Occipital lobe (tissue), 2 donors: ENCODE data around the gene CNN1. TPM values are rescaled to one million over a fixed set of nuclear protein-coding genes. Genes with fewer than 3 reads are reported as not detected.

ENCODE experiments used
- DNase-seq: peaks from one replicate; lab custom pipeline; 2025; lab: John Stamatoyannopoulos, UW
- total RNA-seq: library from RNA; depleted of rRNA; stranded (reverse); fragments of >200 nt; gene quantifications from one replicate; pipeline ENCODE4 v1.2.3, GENCODE V29; 2014

The CNN1 gene
- total RNA-seq = not detected

DNA sequence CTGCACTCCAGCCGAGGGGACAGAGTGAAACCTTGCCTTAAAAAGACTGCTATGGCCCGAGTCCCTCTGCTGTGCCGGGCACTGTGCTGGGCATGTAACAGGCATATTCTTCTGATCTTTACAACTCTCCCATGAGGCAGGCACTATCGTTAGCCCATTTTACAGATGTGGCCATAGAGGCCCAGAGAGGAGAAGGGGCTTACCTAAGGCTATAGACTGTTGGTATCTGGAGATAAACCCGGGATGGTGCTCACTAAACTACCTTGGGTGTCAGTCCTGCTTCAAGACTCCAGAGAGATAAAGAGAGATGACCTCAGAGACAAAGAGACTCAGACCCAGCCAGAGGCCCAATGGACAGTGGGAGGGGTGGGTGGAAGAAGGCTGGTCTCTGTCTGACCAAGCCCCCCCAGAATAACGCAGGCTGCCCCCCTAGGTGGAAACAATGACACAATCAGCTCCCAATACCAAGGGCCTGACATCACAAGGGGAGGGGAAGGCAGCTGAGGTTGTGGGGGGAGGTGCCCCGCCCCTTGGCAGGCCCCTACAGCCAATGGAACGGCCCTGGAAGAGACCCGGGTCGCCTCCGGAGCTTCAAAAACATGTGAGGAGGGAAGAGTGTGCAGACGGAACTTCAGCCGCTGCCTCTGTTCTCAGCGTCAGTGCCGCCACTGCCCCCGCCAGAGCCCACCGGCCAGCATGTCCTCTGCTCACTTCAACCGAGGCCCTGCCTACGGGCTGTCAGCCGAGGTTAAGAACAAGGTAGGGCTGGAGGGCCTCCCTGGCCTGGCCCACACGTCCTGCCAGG is at the start of gene CNN1:
CNN1 (plus strand) TSS at position 620 of the 805 bp plus-strand sequence; CDS start at position 697, 77 bp downstream.
- DNase-seq = no peak

DNA sequence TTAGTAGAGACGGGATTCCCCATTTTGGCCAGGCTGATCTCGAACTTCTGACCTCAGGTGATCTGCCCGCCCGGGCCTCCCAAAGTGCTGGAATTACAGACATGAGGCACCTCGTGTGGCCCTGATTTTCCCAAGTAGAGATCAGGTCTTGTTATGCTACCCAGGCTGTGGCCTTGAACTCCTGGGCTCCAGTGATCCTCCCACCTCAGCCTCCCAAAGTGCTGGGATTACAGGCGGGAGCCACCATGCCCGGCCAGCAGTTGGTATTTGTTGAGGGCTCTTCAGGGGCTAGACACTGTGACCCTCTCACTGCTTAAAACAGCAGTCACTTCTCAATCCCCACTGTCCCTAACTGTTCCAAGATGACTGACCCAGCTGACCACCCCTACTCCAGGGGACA is 49.3 kb upstream of the CNN1 start:
- DNase-seq = no peak

DNA sequence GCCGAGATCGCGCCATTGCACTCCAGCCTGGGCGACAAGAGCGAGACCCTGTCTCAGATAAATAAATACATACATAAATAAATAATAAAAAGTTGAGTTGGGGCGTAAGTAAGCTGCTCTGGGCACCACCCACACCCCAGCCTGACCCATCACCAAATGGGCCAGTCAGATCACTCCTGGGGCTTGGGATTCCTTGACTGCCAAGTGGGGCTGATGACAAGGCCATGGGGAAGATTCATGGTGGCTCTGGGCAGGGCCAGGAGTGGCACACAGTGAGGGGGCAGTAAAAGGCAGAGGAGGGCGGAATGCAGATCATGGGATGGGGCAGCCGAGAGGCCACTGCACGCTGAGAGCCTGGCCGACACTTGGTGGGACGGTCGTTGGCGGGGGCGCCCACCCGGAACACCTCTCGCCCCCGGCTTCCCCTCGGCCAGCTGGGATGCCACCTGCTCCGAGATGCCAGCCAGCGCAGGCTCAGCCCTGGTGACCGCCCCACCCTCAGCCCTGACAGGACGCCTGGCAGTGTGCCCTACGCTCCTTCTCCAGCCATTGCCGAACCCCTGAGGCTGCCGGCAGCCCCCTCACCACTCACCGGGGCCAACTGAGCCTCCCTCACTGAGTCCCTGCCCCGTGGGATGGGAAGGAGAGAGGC is 43.9 kb upstream of the CNN1 start:
- no peak for DNase-seq

DNA sequence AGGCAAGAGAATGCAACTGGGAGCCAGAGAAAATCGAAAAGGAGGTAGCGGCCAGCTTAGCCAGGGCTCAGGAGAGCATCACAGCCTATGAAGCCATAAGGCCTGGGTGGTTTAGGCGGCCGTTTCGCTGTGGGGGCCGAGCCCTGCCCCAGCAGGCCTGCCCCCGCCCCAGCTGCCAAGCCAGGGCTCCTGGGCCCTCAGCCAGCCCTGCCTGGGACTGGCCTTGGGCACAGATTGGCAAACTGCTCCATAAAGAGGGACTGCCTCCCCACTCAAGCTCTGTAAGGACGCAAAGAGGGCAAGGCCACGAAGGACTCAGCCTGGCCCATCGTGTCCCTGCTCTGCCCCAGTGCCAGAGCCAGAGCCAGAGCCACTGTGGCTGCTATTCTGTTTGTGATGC is 43.2 kb upstream of the CNN1 start:
- no peak for DNase-seq

DNA sequence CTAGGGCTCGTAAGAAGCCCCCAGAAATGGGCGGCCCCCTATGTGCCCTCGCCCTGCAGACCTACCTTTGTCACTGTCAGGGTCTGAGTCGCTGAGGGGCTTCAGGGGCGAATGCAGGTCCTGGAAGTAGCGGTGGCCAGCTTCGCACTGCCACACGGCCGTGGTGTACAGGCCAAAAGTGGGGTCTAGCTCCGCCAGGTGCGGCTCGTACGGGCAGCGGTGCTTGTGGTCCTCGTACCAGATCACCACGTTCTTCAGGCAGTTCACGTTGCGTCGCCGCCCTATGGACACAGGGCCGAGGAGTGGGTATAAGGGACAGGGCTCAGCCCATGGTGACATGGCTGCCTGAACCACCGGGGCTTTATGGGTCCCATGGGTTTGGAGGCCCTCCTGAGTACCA is 42.8 kb upstream of the CNN1 start:
- DNase-seq = no peak

DNA sequence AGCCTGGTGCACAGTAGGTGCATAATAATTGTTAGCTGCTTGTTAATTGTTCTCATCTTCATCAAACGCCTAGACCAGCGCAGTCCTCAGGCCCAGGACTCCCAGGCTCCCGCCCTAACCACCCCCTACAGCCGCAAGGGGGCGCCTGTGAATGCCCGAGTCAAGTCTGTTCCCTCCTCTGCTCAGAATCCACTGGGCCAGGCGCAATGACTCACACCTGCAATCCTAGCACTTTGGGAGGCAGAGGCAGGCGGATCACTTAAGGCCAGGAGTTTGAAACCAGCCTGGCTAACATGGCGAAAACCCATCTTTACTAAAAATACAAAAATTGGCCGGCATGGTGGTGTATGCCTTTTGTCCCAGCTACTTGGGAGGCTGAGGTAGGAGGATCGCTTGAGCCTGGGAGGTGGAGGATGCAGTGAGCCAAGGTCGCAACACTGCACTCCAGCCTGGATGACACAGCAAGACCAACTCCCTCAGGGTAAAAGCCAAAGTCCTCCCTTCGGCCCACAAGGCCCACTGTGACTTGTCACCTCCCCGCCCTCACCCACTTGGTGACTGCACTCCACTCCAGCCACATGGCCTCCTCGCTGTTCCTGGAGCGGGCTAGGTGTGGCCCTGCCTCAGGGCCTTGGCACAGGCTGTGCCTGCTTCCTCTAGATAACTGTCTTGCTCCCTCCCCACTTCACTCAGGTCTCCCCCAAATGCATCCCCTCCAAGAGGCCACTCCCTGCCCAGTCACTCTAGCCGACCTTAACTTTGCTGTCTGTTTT is 42.1 kb upstream of the CNN1 start:
- peak; percentile 22 for DNase-seq

DNA sequence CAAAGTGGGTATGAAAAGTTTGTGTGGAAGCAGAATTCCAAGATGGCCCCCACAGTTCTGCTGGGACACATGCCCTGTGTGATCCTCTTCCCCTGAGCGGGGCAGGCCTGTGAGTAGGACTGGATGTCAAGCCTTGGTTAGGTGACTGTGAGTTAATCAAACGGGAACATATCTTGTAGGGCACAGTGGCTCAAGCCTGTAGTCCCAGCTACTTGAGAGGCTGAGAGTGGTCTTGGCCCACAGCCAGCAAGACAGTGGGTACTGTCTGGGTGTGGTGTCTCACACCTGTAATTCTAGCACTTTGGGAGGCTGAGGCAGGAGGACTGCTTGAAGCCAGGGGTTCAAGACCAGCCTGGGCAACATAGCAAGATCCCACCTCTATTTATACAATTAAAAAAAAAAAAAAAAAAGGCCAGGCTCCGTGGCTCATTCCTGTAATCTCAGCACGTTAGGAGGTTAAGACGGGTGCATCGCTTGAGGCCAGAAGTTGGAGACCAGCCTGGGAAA is 39.4 kb upstream of the CNN1 start:
- no peak for DNase-seq

DNA sequence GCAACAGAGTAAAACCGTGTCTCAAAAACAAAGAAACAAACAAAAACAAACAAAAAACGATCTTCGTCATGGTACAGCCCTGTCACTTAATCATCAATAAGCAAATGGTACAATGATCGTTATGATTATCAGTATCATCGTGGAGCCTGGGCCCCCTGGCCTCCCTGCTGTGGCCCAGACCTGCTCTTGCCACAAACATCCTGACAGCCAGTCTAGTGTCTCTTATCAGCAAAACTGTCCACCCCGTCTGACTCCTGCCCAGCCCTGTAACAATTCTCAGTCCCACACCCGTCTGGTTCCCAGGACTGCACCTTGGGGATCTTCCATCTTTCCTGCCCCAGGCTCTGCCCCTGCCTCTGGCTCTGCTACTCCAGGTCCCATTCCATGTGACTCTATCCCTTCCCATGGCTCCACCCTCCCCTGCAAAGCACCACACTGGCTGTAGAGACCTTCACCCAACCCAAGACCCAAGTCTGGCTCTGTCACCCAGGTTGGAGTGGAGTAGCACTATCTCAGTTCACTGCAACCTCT is 38.7 kb upstream of the CNN1 start:
- DNase-seq = no peak

DNA sequence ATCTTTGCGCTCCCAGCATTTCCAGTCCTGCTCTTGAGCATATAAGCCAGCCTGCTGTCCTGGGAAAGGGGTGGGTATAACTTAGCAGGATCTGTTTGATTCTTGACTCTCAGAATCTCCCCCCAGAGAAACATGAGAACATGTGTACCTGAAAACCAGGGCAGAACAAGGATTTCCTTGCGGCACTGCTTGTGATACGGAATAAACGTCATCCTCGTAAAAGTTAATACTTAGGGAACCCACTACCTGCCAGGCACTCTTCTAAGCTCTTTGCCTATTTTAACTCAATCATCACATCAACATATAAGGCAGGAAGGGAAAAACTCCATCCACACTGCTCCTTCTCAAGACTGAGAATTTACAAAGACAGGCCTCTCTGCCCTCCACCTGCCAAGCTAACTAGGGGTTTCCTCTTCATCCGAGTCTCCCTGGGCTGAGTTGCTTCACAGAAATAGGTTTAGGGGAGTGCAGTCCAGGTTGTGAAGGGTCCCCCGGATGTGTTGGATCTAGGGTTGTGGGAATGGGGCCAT is 34.1 kb upstream of the CNN1 start:
- no peak for DNase-seq

DNA sequence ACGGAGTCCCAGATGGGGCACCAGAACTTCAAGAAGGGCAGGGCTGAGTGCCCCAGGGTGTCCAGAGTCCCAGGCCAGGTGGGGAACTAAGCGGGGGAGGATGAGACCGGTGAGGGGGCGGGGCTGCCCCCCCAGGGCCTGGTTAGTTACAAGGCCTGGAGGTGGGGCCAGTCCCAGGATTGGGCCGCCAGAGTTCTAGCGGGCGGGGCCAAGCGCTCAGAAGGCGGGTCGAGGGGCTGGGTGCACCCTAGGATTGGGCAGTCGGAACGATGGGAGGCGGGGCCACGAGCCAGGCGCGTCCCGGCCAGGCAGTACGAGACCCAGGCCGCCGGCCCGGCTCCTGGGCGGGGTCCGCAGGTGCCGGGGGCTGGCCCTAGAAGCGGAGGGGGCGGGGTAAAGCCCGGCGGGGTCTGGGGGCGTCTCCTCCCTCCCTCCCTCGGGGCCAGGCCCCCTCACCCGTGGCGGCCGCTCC is 33.6 kb upstream of the CNN1 start:
- peak; percentile 93 for DNase-seq

DNA sequence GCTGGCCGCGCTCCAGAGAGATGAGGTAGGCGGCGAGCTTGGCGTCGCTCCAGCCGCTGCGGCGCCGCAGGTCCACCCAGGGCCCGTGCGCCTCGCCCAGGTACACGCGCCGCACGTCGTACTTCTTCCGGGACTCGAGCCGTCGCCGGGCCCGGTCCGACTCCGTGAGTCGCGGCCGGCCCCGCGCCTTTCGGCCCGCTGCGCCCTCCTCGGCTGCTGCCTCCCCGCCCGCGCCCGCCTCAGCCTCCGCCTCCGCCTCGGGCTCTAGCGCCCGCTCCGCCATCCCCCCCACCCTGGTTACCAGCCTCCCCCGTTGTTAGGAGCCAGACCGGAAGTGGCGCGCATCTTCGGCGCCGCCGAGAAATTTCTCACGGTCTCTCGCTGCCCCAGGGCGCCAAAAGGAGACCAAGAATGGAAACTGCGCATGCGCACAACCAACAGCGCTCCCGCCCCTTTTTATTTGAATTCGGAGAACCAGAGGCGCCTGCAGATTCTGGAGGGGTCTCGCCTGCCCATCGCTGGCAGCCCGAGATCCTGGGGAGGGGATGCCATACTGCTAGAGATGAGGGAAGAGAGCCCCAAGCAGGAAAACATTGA is 33.0 kb upstream of the CNN1 start, which contains the start of gene ZNF653:
ZNF653 (minus strand) TSS at position 336 of the 597 bp plus-strand sequence; CDS start at position 283, 53 bp downstream.
- DNase-seq = peak; percentile 86

DNA sequence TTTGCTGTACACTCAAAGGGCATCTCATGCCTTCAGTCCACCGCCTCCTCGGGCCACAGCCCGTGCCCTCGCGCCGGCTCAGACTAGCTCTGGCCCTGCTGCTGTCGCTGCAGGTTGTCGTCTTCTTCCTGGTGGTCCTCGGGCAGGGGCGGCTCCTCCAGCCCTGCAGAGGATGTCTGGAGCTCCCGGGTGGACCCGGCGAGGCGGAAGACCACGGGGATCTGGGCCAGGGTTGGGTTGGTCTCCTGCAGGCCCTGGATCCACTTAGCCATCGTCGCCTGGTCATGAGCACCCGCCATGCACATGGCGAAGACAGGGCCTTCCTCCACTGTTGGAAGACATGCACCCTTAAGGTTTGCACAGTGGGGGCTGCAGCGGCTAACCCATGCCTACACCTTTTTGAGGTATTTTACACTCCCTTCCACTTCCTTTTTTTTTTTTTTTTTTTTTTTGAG is 32.5 kb upstream of the CNN1 start:
- DNase-seq = no peak

DNA sequence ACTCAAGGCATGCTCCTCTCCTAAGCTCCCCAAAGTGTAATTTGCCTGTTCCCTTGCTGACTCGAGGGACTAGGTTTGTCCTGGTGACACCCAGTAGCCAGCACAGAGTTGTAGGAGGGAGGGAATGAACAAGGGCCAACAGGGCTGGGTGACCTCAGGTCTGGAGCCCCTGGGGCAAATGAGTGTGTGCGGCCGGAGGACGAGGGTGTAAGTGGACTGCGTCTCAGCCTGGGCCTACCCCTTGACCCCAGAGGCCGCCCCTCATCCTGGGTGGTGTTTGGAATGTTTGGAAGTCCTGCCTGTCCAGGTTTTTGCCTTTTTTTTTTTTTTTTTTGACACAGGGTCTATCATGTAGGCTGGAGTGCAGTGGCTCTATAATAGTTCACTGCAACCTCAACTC is 31.7 kb upstream of the CNN1 start:
- no peak for DNase-seq

DNA sequence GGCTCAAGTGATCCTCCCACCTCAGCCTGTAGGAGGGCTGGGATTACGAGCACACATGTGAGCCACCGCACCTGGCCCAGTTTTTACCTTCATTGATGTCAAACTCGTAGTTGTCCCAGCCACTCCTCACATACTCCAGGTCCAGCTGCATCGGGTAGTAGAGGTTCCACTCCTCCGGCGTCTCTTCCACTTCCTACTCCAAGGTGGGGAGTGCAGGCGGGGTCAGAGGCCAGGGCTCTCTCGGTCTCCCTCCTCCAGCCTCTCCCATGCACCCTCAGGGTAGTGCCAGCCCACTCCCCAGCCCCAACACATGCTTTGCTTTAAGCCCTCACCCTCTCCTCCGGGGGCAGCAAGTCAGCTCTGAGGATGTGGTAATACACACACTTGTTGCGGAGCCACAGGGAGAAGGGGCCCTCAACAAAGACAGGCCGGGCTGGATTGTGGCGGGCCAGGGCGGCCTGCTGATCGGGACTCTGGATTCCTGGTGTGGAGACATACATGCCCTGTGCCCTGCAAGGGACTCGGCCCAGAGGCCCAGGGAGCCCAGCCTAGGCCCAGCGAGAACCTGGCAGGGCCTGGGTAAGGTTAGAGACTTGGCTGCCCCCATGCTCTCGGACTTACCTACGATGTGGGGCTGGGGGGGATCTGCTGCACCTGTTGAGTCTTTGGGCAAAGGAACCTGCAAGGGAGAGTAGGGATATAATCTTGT is 31.1 kb upstream of the CNN1 start:
- DNase-seq = no peak

DNA sequence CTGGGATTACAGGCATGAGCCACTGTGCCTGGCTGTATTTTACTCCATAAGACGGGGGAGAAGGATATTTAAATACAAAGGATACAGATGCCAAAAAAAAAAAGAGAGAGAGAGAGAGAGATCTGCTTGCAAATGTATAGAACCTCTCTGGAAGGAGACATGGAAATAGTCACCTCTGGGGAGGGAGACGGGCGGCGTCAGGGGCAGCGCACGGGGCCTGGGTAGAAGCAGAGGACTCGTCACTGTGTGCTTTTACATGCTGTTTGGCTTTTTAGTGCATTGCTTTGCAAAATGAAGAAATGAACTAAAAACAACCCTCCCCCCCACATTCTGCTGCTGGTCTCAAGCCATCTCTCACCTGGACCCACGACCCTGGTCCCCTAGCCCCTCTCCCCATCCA is 28.2 kb upstream of the CNN1 start:
- DNase-seq = no peak

DNA sequence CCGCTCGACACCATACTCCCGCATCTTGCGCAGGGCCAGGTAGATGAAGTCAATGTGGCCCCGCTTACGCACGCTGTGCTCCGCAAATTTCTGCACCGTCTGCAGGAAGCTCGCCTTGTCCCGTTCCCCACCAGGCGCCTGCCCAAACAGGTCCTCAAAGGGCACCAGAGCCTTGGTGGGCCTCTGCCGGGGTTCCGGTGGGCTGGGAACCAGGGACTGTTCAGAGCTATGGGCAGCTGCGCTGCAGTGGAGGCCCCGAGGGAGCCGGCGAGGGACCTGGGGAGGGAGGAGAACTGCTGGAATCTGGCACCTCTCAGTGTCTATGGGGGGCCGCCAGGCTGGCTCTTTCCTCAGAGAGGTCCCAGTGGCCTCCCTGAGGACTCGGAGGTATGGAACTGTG is 24.7 kb upstream of the CNN1 start:
- no peak for DNase-seq

DNA sequence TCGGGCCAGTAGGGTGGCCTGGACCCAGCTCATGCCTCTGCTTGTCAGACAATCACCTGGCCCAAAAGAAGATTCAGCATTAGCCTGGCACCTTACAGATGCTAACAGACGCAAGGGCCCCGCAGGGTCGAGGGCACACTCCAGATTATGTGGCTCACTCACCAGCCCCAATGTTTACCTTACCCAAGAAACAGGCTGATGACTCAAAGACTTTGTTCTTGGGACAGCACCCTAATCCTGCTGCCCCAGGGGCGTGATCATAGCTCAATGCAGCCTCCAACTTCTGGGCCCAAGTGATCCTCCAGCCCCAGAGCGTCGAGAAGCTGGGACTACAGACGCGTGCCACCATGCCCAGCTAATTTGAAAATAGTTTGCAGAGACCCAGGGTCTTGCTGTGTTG is 19.5 kb upstream of the CNN1 start:
- no peak for DNase-seq

DNA sequence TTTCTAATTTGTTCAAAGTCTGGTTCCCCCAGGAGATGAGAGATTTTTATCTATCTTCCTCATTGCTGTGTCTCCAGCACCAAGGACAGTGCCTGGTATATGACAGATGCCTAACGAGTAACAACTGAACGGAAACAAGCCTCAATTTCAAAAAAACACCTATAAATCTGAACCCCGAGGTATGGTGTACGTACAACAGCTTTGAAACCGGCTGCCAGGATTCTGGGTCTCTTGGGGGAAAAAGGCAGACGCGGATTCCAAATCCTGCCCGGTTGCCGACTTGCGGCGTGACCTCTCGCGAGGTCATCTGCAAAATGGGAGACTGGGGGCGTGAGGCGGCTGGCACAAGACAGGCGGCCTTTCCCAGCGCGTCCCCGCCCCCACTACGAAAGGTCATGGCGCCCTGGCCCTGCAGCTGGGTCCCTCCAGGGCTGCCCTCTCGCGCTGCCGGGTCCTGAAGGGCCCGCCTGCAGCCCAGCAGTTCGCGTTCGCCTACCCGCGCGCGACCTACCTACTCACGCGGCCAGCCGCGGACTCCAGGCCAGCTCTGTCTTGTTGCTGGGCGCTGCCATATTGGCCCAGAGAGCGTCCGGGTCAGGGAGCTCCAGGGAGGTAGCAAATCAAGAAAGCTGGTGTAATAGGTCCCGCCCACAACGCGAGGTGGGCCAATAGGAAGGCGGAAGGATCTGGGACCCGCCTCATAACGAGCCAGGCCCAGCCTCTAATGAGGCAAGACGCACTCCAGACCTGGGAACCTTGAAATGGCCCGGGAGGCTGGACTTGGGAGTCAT is 9.9 kb upstream of the CNN1 start, which contains the start of gene ECSIT:
ECSIT (minus strand) TSS at position 584 of the 791 bp plus-strand sequence. CDS start 9,964 bp downstream, outside the sequence.
- DNase-seq = peak; percentile 96

DNA sequence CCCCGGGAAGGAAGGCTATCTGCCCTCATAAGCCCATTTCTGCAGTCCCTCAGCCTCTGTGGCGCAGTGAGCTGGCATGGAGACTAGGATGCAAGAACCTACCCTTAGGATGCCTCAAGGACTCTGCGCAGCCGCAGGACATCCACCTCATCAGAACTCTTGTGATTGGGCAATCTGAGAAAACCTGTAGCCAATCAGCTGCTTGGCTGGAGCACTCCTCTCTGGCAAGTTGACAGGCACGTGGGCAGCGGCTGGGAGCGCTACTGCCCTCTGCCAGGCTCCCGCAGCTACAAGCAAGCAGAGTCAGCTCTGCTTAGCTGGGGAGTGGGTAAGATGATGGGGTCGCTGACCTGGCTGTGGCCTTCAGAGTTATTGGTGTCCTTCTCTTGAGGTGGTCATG is 8.2 kb upstream of the CNN1 start:
- peak; percentile 84 for DNase-seq
